ENCODE data around the gene EDIL3. TPM values are rescaled to one million over a fixed set of nuclear protein-coding genes. Genes with fewer than 3 reads are reported as not detected.

EDIL3 gene
- total and polyA plus RNA-seq, 2 donors (not counting 3 experiments of a cell fraction or from before 2014, with no cell fraction given) = 9.1 to 28.8 TPM

DNA sequence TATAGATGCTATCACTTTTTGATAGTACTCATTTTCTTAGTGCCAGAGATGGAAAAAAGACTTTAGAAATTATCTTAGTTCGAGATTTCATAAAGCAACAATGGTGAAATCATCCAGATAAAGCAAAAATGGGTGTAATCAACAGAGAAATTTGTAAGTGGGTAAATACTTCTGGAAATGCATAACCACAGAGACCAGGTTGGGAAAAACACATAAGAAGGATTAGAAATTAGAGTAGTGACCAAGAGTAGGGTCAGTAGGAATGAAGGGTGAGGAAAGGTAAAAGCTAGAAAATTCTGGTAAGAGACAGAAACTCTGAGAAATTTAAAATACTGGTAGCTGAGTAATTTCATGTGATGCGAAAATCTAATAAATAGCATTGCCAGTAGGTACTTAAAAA, 11.2 kb downstream of the EDIL3 start:
- no TSS peak for BruUV-seq (replicated peaks)
- H4K20me1 ChIP-seq (replicated peaks; ENCODE audit: control insufficient read depth, extremely low read depth, insufficient read depth, low read length) = no peaks in the 10 kb centered on the region
- TF ChIP-seq, protein P1, sequence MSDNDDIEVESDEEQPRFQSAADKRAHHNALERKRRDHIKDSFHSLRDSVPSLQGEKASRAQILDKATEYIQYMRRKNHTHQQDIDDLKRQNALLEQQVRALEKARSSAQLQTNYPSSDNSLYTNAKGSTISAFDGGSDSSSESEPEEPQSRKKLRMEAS (IDR thresholded peaks at IDR 0.05; ENCODE audit: insufficient read depth, insufficient read length) = no peak
- TF ChIP-seq POLR2A (IDR thresholded peaks at IDR 0.05; ENCODE audit: low read depth, low read length) = no peak
- no peak for TF ChIP-seq MYC (IDR thresholded peaks at IDR 0.05; ENCODE audit: low read depth, low read length)
- TF ChIP-seq GATA2 (IDR thresholded peaks at IDR 0.05; ENCODE audit: insufficient read depth, insufficient read length, low read depth, low read length) = no peak
- no peak for TF ChIP-seq EZH2 (IDR thresholded peaks at IDR 0.05; ENCODE audit: borderline replicate concordance, low read depth, low read length, severe bottlenecking)
- no peak for TF ChIP-seq JUN (IDR thresholded peaks at IDR 0.05; ENCODE audit: borderline replicate concordance, insufficient read depth, insufficient read length, low read depth)
- no peak for TF ChIP-seq POLR2AphosphoS5 (IDR thresholded peaks at IDR 0.05; ENCODE audit: insufficient read depth, low read depth, low read length)
- TF ChIP-seq FOS (IDR thresholded peaks at IDR 0.05; ENCODE audit: borderline replicate concordance, insufficient read depth, low read length) = no peak
- TF ChIP-seq, protein P2, sequence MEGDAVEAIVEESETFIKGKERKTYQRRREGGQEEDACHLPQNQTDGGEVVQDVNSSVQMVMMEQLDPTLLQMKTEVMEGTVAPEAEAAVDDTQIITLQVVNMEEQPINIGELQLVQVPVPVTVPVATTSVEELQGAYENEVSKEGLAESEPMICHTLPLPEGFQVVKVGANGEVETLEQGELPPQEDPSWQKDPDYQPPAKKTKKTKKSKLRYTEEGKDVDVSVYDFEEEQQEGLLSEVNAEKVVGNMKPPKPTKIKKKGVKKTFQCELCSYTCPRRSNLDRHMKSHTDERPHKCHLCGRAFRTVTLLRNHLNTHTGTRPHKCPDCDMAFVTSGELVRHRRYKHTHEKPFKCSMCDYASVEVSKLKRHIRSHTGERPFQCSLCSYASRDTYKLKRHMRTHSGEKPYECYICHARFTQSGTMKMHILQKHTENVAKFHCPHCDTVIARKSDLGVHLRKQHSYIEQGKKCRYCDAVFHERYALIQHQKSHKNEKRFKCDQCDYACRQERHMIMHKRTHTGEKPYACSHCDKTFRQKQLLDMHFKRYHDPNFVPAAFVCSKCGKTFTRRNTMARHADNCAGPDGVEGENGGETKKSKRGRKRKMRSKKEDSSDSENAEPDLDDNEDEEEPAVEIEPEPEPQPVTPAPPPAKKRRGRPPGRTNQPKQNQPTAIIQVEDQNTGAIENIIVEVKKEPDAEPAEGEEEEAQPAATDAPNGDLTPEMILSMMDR (IDR thresholded peaks at IDR 0.05; ENCODE audit: extremely low read depth in 1 of 2, insufficient read depth in 1 of 2, low read depth in 1 of 2, low read length in 2 of 2) = no peak
- POLR2A ChIA-PET = interaction anchor here (0.7 kb wide), 1 partner anchor 536 kb away, joined by 6 read pairs; no protein-coding TSS in a partner anchor
- no peaks in the 10 kb centered on the region for H3K9me1 ChIP-seq (replicated peaks; ENCODE audit: control insufficient read depth, extremely low read depth, insufficient read depth, low read length)
- DNase-seq (ENCODE audit: low read depth, low spot score) = no peak
- H3K27me3 ChIP-seq (ENCODE audit: control insufficient read depth in 2 of 2, insufficient read depth in 2 of 2, low read length in 2 of 2) = no peaks in the 10 kb centered on the region
- no peak overlapping the region for H3K27ac ChIP-seq (ENCODE audit: insufficient read depth, low read depth, low read length)
- H3K9ac ChIP-seq (replicated peaks; ENCODE audit: extremely low read depth, insufficient read depth, low read length) = no peak overlapping the region
- no peak for FAIRE-seq
- H3K9me3 ChIP-seq (replicated peaks; ENCODE audit: control insufficient read depth, insufficient read depth, low read length) = no peaks in the 10 kb centered on the region
- no peak overlapping the region for H3K4me2 ChIP-seq (ENCODE audit: insufficient read depth, low read length)
- H3K79me2 ChIP-seq (ENCODE audit: control insufficient read depth, insufficient read depth, low read length) = no peaks in the 10 kb centered on the region
- intact Hi-C loops (cut with micrococcal nuclease) (no loop called here), dilution Hi-C loops (cut with MboI; ENCODE audit: extremely low pct_ligation_motif_present, low sequenced_read_pairs) (no loop called here)
- no peak overlapping the region for H3K4me3 ChIP-seq (replicated peaks in 1 of 3; ENCODE audit: insufficient read depth in 1 of 3, low read depth in 1 of 3, low read length in 3 of 3)
- no peaks in the 10 kb centered on the region for H3K36me3 ChIP-seq (ENCODE audit: control insufficient read depth in 2 of 2, extremely low read depth in 1 of 2, insufficient read depth in 2 of 2, low read length in 2 of 2)
- no peaks in the 10 kb centered on the region for H3K4me1 ChIP-seq (ENCODE audit: control insufficient read depth, extremely low read depth, insufficient read depth, low read length)
- CTCF ChIA-PET = no interaction called here
- no peak overlapping the region for H2AFZ ChIP-seq (ENCODE audit: low read depth, low read length)
